Ecto neural progenitor cell (in vitro differentiated cells): ENCODE data around the gene IRF2BP2.
"Not testable (repeated sequence)": the region's sequence is repeated elsewhere in the genome, so short reads cannot be mapped to it uniquely, and the experiment has no call there.

Experiments used
- DNase-seq: peaks from one replicate; pipeline ENCODE4 v3.0.0-alpha.2; 2018; ENCODE audit warnings: low spot score

Gene IRF2BP2

DNA sequence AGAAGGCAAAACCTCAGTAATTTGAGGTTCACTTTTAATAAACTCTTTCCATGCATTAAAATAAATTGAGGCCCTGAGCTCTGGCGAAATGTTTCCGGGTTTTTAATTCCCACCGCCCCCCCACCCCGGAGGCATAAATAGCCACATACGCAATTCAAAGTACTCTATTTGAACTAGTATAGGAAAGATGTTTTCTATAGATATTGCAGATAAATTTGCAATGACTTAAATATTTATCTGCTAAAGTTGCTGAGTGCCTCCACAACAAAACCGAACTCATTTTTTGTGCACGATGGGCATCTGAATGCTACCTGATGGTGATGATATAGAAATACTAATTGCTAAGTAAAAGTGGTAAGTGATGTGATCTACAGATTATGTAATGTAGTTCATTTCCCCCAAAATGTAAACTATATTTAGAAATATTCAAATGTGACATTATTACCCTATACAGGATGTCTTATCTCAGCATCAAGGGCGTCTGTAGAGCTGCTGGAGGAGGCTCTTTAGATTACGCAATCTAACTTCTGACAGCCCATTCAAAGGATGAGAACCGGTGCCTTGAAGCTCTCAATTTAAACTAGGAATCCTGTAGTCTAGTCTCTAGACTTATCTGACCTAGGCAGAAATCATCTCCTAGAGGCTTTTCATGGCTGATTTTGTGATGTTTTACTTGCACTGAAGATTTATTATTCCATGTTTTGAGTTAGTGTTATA, 8.5 kb downstream of the IRF2BP2 start:
- no peak for DNase-seq

DNA sequence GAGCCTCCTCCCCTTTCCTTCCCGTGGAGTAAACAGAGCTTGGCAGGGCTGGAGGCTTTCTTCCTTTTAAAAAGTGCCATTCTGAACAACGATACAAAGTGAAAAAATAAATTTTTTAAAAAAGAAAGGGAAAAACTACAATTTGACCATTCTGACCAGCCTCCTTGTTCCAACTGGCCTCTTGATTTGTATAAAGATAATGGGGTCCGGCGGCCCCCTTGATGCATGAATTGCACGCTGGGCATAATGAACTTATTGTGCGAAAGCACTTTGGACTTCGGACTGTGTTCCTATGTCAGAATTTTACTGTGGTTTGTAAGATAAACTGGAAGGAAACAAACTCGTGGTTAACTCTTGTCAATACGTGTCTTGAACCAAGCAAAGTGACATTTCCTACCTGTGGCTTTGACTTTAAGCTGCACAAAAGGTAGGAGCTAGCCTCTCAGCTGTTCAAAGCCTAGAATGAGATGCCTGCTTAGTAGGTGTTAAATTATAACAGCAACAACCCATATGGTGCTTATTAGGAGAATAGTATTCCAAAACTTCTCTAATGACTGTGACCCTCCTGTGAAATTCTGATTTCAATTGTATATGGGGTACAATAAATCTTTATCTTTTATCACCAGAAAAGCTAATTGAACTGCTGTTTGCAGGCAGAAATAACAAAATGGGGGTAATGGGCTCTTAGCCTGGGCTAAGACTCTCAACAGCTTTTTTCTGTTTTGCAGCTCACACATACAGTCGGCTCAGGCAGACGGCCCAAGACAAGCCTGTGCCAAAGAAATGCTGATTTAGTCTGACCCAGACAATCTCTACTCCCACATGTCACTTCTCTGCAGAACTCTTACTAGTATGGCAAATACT, 9.3 kb downstream of the IRF2BP2 start:
- no peak for DNase-seq

DNA sequence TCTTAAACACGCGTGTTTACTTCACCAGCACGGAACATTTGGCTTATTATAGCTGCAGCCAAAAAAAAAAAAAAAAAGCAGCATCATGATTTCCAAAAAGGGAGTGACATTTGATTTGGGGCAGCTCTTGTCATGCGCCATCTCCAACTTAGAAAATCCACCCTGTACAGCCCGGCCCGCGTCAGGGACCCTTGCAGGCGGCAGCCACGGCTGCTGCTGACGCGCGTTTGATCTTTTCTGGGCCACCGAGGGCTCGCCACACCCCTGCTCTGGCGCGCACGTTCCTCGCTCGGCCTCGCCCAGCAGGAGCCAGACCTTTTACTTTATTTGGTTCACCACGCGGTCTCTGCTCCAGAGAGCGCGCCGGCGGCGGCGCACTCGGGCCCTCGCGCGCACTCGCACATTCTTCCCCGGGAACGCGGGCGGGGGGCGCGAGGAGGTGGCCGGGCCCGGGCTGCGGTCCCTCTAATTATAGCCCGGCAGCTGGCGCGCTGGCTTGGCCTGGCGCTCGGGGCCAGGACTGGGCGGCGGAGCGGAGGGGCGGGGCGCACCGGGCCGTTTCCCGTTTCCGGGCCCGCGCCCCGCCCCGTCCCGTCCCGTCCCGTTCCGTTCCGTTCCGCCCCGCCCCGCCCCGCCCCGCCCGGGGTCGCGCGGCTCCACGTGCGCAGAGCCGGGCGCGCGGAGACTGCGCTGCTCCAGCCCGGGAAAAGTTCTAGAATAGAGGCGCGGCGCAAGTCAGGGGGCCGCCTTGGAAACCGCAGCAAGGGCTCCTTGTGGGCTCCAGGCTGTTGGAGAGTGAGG, 10.2 kb downstream of the IRF2BP2 start:
- peak; percentile 91 for DNase-seq

DNA sequence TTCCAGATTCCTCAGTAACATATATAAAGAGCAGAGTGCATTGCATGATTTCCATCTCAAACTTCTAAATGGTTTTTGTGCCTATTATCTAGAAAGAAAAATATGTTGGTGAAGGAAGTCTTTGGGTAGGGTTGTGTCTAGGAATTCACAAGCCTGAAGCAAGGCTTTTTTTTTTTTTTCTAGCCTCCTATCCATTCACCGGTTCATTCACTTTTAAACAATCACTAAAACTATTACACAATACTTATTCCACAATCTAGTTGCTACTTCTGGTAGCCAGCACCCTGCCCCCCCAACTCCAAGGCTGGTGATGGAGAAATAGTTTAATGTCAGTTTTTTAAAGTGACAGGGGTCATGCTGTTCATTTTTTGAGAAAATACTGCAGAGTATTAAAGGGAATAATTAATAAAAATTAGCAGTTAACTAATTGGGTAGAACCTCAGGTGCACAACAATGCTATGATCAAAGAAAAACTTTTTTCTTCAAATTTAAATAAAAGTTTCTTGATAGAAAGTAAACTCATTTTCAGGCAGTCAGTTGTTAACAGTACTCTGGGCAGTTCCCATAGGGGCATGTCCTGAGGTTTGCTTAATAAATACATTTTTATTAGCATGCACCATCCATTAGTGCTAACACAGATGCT, 10.9 kb downstream of the IRF2BP2 start:
- no peak for DNase-seq

DNA sequence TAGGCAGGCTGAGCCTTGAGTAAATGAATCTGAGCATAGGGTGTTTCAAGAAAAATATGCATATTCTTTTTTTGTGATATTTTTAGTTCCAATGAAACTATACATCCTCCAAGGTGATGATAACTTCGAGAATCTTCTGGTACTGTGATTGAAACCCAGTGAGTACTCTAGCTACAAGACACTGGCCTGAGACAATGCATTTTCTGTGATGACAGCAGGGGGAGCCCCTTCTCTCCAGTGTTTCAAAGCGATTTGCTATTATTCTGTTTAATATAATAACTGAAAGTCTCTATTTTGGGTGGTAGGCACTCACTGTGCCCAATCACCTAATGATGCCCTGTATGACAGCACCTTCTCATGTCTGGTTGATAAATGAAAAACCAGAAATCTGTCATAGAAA, 12.1 kb downstream of the IRF2BP2 start:
- DNase-seq: no peak

DNA sequence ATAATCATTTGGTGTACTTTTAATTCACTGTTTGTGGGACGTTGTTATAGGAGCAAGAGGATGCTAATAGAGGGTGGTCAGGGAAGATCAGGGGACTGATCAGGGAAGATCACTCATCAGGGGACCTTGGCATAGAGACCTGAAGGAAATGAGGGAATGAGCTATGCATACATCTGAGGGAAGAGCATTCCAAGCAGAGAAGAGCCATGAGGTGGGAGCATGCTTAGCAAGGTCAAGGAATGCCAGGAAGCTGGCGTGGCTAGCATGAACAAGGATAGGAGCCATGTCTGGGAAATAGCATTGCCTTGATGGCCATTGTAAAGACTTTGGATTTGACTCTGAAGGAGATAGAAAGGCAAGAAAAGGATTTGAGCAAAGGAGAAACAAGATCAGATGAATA, 14.1 kb downstream of the IRF2BP2 start:
- no peak for DNase-seq

DNA sequence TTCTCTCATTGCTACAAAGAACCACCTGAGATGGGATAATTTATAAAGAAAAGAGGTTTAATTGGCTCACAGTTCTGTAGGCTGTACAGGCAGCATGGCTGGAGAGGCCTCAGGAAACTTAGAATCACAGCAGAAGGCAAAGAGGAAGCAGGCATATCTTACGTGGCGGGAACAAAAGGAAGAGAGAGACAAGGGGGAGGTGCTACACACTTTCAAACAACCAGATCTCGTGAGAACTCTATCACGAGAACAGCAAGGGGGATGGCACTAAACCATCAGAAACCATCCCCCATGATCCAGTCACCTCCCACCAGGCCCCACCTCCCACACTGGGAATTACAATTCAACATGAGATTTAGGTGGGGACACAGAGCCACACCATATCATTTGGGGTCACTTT, 15.4 kb downstream of the IRF2BP2 start:
- not testable (repeated sequence) for DNase-seq

DNA sequence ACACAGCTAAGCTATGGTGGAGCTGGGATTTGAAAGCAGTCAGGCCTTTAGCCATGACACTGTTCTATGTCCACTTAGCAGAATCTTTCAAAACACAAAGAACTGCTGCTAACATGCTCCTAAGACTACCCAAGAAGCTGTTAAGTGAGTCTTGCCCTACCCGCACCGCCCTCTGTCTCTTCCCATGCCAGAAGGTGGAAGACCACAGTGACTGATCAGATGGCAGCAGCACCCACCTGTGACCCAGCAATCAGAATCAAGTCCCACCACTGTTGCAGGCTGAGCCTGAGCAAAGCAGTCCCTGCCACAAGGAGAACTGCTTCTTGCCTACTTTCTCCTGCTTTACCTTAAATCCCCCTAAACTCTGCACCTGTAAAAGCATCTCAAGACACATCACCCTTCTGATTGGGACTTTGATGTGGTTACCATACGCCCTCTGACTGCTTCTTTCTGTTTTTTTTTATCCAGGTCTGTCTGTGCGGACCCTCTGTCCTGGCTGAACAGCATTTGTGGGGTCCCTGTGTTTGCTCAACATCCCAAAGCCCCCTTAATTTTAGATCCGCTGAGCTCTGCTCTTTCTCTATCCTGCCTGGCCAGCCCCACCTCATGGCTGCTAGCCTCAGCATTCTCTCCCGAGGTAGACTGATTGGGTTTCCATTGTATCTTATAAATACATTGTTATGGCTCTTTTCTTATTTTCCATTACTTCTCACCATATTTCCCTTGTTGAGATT, 16.0 kb downstream of the IRF2BP2 start:
- no peak for DNase-seq

DNA sequence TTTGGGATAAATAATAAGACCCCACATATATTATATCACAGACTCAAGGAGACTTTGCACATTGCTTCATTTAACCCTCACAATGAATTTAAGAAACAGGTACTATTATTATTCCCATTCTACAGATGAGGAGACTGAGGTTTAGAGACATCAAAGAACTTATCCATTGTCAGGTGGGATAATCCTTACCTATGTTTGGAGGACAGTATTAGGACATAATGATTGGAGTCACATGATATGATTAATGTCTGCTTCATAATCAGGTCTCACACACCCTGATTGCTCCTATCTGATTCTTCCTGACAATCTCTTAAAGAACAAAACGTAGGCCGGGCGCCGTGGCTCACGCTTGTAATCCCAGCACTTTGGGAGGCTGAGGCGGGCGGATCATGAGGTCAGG, 16.9 kb downstream of the IRF2BP2 start:
- no peak for DNase-seq

DNA sequence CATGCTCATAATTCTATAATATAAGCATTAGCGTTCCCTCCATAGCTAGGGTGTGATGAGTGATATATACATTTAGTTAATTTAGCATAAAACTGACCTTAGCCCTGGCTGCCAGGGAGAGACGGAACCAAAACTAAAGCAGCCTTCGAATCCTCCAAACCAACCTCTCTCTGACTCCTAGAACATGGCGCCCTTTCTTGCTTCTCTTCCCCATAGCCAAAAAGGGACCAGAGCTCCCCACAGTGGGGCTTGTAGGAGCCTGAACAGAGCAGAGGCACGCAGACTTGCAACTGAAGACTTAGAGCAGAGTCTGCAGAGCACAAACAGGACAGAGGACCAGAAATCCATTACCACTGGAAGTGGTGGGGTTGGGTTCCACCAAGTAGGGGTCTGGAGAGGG, 17.7 kb downstream of the IRF2BP2 start:
- DNase-seq: no peak

DNA sequence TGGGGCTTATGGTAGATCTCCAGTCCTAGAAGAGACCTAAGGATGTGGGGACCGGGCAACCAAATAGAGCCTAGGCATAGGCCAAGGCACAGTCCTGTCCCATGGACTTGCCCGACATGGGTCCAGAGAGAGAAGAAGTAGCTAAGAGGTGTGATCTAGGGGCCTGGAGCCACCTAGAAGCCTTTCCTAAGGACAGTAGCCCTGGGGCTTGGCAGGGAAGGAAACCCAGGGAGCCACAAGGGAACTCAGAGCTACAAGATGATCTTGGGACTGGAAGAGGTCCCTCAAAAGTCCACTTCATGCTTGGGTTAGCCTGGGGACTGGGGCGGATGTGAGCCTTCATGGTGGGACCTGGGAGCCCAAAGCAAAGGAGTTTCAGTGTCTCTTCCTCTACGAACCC, 18.8 kb downstream of the IRF2BP2 start:
- no peak for DNase-seq

DNA sequence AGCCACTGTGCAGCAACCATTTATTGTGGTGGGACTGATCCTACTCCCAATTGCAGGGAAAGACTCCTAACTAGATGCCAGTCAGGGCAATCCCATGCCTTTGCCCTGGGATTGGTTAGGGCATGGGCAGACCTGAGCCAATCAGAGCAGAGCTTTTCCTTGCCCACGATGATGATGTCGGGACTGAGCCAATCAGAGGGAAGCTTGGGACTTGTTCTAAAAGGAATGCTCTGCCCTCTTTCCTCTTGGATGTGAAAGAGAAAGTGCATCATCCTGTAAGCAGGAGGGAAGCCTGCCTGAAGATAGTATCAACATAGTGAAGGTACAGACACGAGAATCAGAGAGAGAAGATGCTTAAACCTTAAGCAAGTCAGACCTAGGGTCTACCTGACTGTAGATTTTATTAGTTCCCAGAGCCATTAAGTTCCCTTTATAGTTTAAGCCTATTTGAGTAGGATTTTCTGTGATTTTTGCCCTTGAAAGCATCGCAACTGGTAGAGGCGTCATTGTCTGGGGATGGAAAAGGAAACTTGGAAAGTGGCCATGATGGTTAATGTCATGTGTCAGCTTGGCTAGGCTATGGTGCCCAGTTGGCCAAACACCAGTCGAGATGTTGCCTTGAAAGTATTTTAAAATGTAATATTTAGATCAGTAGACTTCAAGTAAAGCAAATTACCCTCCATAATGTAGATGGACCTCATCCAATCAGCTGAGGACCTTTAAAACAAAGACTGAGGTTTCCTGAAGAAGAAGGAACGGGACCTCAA, 19.9 kb downstream of the IRF2BP2 start:
- no peak for DNase-seq

DNA sequence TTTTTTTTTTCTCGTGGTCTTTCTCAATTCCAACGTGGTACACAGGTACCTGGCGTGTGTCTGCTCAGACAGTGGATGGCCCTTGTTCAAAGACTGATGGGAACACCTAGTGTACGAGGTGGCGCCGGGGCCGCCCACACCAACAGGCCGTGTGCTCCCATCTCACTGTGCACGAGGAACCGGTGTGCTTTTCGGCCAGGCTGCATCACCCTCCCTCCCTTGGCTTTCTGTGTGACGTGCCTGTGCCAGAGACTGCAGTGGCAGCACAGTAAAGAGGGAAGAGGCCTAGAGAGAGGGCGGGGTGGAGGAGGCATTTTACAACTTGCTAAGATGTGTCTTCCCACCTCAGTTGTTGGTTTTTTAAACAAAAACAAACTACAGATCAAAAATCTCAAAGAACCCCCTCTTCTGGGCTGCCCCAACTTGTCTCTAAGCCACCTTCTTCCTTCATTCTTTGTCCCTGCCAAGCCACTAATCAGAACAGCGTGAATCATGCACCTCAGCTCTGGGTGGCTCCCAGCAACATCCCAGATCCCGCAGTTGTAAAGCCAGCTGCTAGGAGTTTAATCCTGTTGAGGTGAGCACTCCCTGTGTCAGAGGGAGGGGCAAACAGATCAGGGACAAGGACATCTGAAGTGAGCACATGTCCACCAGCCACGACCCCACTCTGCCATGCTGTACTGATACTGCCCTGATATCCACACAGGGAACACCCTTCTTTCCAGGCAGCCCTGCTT, 20.7 kb downstream of the IRF2BP2 start:
- no peak for DNase-seq

DNA sequence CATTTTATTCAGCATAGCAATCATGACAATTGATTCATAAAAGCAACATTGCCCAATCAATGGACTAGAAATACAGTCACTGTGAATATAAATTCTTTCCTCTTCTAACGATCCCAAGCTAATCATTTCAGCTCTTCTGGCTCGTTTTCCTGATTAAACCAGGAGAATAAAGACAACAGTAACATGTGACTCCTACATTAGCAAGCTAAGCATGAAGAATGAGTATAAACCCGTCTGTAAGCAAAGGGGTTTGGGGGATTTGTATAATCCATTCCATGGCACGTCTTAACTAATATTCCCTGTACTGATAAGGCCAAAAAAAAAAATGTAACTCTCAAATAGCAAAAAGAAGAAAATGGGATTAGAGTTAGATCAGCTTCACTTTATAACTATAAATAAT, 21.6 kb downstream of the IRF2BP2 start:
- DNase-seq: no peak

DNA sequence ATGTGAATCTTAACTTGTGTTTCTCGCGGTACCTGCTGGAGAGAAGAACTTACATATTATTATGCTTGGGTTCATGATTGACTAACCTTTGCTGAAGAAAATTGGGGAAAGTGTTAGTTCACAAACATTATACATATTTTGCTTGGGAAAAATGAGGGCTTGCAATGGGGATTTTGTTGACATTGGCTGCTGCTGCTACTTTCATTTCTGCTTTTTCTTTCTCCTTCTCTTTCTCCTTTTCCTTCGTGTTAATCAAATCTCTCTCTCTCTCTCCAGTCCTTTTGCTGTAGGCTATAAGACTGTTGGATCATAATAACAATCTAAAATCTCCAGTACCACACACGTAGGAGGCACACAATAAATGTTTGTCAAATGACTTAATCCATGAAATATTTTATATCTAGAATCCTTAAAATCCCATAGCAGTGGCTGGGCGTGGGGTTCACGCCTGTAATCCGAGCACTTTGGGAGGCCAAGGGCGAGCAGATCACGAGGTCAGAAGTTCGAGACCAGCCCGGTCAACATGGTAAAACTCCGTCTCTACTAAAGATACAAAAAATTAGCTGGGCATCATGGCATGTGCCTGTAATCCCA, 23.0 kb downstream of the IRF2BP2 start:
- DNase-seq: no peak

DNA sequence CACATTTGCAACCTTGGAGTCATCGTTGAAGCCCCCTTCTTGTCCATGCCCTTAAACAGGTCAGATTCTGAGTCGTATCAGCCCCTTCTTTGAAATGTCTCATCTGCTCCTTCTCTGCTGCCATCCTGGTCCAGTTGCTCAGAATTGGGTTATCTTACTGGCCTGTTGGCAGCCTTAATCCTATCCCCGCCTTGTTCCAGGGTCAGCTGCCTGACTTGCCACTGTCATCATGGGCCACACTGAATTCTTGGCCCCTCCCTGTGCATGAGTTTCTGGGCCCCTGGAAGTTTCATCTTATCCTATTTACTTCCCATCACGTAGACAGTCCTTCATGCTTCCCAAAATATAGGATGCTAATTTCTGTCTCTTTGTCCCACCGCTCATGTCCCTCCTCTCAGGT, 23.7 kb downstream of the IRF2BP2 start:
- no peak for DNase-seq

DNA sequence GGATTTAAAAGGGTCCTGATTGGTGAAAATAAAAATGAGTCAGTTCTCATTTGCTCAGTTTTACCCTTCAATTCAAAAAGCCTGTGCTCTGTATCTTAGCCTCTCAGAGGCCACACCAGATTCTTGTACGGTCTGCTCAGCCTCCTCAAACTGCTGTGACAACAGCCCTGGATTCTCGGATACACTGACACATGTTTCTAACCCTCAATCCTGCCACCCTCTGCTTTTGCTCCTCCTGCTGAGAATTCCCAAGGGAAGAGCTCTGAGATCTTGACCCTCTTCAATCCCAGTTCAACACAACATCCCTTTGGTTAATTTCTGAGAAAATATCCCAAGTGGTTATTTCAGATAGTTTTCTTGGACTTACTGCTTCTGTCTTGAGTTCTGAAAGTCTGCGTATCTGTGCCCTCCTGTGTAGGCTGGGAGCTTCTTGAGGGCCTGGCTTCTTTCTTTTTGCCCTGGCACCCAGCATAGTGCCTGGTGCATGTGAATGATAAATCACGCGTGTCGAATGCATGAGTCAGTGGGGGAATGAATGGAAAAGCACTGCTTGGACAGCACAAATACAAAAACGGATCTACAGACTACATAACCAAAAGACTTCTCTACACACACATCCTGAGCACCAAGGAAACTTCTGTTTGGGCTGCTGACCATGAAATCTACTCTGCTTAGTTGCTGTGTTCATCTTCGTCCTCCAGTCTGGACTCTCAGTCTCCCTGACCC, 24.5 kb downstream of the IRF2BP2 start:
- DNase-seq: no peak

DNA sequence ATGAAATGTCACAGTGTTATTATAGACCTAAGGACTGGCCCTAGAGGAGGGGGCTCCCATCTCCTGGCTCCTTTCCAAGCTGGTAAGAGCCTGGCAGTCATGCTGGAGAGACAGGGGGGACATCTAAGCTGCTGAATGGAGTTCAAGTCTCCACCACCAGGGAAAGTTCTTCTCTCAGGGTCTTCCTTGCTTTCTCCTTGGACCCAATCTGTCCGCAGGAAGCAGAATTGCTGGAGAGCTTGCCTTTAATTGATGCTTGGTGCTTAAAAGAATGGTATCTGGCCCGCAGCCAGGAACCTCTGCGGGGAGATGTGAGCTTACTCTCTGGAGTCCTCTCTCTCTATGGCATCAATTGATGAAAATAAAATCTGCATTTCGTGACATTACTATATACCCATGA, 25.1 kb downstream of the IRF2BP2 start:
- no peak for DNase-seq

DNA sequence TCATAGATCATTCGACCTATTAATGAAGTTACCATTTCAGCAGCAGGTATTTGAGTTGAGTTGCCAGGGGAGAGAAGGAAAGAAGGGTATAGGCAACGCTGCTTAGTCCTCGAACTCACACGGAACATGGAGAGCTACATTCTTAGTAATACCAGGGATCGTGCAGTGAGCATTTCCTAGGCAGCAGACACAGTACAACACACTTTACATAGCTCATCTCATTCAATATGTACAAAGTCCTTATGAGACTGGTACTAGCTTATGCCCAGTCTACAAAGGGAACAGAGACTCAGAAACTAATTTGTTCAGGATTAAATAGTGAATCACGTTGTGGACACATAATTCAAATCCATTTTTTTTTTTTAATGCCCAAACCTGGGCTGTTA, 25.6 kb downstream of the IRF2BP2 start:
- DNase-seq: no peak
